Inflammatory macrophage (primary cell): Measurements from ENCODE around the gene CDH23.

Experiments used
- DNase-seq, 2 donors: peaks; one replicate each; pipeline ENCODE4 v3.0.0-alpha.2; 2020 to 2022

The CDH23 gene

DNA sequence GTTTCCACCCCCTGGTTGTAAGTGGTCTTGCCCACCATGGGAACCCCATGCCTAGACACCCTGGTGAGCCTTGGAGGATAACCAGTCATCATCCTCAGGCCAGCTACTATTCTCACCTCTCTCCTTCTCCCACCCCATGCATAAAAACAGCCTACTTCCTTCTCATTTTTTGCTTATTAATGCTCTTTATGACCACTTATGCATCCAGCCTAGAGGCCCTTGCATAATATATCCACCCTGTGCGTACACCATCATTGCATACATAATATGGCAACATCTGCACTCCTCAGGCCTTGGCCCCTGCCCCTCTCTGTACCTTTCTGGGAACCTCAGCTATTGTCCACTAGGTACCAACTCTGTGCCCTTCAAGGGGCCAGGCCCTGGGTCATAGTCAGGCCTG is 91.0 kb downstream of the CDH23 start:
- DNase-seq: peak; percentile 52 to 65

DNA sequence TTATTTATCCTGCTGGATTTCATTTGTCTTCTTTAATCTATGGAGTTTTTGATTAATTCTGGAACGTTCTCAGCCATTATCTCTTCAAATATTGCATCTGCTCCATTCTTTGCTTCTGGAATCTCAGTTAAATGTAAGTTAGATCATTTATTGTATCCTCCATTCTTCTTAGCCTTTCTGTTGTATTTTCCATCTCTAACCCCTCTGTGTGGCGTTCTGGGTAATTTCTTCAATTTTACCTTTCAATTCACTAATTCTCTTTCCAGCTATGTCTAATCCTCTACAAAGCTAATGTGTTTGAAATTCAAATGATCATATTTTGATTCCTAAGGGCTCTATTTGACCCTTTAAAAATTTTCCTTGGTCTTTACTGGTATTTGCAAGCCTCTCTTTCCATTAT is 92.4 kb downstream of the CDH23 start:
- no peak for DNase-seq

DNA sequence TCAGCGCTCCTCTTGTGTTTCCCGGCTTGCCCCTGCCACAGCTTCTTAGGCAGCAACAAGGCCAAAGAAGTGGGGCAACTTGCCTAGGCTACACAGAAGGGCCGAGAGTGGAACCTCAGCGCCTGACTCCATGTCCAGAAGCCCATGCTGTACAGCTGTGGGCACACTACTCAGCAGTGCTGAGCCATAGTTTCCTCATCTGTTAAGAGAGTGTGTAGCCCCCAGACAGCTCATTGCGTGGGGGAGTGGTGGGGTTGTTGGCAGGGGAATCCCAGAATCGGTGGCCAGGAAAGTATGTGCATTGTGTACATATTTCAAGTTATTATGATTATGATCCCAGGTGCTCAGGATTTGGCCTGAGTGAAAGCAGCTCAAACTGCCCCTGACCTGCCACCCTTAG is 96.2 kb downstream of the CDH23 start:
- DNase-seq: no peak

DNA sequence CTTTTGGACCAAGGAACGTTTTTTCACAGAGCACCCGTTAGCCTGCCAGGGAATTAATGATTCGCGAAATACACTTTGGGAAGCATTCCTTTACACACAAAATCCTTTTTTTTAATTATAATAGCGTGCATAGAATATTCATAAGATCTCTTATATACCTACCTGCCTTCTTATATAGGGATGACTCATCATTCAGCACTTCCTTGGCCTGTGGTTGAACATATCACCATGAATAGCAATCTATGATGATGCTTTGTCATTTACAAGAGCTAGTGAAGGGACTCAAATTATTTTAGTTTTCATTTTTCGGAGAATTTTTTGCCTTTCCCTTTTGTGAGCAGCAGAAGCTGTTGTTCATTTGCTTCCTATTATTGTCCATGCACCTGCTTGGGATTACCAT is 97.0 kb downstream of the CDH23 start:
- DNase-seq: no peak

DNA sequence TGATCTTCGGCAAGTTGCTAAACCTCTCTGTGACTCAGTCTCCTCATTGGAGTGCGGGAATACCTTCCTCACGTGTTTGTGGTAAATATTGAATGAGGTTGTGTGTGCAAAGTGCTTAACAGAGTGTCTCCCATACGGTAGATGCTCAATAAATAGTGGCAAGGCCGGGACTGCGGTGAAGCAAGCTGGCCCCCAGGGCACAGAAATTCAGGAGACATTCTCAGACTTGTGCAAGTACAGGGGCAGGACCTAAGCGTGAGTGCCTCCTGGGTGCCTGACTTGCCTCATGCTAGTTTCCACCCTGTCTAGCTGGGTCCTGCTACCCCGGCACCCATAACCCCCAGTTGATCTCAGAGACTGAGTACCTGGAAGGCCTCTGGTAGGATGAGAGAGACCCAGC is 97.8 kb downstream of the CDH23 start:
- no peak for DNase-seq

DNA sequence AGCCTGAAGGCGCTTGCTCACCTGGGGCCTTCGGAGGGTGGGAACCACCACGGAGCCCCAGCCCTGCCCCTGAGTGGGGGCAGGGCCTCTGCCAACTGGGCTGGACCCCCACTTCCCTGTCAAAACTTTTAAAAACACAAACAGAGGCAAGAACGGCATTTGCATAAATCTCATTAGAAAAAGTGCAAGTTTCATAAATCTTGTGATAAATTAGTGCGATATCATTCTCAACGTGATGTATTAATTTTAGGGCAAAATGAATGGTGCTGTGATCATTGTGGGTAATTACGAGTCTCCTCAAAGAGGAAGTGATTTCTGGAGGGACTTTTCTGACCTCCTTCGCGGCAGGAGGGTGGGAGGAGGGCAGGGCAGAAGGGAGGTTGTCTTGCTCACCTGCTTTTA is 98.3 kb downstream of the CDH23 start:
- peak; percentile 10 to 48 for DNase-seq

DNA sequence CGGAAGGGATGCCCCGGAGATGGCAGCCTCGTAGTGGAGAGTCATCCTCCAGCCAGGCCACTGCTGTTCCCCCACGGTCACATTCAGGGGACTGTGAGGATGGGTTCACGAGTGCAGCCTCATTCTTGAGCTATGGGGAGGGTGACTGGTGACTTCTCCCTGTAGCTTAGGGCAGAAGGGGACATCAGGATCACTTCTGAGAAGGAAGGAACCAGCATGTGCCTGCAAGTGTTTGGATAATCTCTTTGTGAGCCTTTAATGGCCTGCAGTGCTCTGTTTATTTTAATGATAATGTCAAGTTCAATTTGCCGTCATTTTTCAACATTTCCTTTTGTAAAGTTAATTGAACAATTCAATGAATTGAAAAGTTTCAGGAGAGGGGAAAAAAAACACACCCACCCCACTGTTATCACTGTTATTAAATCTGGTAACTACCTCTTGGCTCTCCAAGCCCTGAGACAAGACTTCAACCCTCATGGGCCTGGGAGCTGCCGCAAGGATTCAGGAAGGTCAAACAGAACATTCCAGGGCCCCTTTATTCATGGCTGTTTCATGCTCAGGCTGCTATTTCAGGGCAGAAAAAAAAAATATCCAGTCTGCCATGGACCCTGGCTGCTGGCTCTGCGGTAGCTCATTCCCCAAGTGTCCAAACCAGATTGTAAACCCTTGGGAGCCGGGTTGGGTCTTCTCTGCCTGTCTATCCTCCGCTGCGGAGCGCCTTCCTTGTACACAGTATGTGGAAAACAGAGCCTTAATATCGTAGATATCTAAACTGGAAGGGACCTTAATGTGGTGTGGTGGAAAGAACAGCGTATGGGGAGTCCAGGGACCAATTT is 100.4 kb downstream of the CDH23 start:
- DNase-seq: no peak

DNA sequence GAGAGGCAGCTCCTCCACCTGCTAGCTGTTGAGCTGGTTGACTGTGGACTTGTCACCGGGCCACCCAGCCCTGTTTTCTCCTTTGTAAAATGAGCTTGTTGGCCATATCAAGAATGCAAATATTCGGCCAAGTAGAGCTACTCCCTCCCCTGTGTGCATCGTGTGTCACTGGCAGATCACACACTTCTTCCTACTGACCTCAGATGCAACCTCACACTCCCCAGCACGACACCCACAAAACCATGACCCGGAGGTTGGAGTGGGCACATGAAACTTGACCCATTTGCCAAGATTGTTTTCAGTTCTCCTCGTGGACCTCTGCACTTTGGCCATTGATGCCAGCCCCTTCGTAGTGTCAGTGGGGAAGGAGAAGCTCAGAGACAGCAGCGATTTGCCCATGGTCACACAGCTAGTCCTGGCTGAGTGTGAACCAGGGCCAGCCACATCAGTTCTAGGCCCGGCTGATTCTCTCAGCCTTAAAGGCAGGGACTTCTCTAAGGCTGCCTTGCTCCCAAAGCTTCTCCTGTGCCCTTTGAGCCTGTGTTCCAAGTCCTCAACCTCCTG is 101.1 kb downstream of the CDH23 start:
- DNase-seq: peak in 1 of 2 donors; percentile 15

DNA sequence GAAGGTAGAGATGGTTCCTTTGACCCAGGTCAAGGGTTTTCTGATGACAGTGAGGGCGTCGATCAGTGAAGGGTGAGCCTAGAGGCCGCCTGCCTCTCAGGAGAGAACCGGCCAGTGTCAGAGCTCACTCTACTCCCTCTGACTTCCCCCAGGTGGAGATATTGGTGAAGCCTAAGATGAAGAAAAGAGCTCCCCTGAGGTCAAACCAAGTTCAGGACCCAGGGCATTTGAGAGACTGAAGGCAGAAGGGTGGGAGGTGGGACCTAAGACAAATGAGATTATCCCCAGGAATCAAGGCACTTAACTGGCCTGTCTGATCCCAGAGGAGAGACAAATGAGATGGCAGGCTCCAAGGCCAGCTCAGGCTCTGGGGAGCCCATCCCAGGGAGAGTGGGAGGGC is 104.7 kb downstream of the CDH23 start:
- no peak for DNase-seq

DNA sequence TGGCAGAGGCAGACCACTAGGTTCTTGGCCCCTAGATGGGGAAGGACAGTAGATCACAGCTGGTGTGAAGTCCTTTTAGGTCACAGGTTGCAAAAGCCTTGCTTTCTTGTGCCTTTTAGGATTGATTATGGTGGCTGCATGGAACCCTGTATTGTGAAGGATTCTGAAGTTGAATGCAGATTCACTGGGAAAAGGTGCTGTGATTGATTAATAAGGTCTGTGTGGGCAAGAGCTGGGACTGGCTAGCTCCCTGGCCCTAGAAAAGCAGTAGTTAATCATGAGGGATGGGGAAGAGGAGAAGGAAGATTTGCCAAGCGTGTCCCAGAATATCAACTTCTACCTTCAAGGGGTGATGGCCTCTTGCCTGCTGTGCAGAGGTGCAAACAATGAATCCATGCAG is 105.5 kb downstream of the CDH23 start:
- no peak for DNase-seq

DNA sequence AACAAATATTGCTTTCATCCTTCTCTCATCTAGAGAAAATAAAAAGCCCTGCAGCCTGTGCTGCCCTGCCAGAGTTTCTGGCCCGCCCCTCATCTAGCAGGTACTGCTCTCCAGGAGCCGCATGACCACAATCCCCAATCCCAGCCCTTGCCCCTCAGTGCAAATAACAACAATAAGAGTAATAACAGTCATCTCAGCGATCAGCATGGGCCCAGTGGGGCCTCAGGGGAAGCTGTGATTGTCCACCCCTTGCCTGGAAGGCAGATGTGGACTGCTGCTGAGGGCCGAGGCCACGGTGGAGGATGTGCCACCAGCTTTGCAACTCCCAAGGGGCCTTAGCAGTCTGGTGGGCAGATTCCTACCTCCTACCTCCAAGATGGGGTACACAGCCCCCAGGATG is 106.1 kb downstream of the CDH23 start:
- no peak for DNase-seq

DNA sequence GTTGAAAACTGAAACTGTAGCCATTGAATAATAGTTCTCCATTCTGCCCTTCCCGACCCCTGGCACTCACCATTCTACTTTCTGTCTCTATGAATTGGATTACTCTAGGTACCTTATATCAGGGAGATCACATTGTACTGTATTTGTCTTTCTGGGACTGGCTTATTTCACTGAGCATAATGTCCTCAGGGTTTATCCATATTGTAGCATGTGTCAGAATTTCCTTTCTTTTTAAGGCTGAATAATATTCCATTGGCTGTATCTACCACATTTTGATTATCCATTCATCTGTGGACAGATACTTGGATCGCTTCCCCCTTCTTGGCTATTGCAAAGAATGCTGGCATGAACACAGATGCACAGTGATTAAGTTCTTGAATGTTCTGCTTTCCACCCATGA is 107.4 kb downstream of the CDH23 start:
- no peak for DNase-seq

DNA sequence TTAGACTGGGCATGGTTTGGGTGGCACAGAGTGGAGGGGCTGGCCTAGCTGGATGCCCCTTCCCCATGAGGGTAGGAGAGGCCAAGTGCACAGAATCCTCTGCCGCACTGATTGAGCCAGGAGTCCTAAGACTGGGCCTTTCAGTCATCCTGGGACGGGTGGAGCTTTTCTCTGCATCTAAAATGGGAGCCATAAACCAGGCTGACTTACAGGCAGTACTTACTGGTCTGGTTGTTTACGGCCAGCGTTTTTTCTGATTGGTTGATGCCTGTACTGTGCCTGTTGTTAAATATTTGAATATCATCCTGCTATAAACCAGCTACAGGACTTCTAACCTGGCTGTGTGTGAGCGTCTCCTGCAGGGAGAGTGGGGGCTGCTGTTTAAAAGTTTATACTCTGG is 107.8 kb downstream of the CDH23 start:
- DNase-seq: no peak

DNA sequence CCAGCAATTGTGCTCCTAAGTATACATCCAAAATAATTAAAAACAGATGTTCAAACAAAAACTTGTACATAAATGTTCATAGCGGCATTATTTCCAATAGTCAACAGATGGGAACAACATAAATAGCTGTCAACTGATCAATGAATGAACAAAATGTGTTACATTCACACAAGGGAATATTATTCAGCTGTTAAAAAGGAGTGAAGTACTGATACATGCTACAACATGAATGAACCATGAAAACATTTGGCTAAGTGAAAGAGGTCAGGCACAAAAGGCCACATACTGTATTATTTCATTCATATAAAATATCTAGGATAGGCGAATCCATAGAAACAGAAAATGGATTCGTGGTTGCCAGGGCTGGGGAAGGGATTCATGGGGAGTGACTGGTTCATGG is 109.1 kb downstream of the CDH23 start:
- no peak for DNase-seq

DNA sequence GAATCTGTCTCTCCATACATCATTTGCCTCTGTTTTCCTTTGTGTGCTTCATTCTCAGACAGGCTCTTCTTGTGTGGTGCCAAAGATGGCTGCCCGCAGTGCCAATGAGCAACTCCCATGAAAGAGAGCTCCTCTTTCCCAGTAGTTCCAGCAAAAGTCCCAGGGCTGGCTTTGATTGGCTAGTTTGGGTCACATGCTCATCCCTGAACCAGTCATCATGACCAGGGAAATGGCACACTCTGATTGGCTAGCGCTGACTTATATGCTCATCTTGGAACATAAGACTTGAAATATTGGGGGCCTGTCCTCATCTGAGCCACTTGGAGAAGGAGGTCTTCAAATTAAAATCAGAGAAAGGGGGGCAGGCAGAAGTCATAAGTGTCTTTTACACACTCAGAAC is 112.7 kb downstream of the CDH23 start:
- DNase-seq: no peak

DNA sequence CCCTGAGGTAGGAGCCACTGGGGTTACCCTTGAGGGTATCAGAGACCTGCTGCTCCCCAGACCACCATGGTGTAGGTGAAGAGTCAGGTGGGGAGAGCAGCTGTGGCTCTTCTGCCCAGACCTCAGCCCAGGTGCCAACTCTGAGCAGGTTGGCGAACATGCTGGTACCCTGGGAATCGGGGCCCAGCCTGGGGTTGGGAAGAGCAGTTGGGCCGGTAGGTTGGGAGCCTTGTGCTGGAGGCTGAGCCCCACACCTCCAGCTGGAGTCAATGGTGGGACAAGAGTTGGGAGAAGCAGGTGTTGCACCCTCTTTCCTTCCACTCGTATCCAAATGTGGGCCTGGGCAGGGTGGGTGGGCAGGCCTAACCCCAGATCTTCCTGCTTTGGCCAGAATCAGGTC is 114.5 kb downstream of the CDH23 start:
- DNase-seq: no peak

DNA sequence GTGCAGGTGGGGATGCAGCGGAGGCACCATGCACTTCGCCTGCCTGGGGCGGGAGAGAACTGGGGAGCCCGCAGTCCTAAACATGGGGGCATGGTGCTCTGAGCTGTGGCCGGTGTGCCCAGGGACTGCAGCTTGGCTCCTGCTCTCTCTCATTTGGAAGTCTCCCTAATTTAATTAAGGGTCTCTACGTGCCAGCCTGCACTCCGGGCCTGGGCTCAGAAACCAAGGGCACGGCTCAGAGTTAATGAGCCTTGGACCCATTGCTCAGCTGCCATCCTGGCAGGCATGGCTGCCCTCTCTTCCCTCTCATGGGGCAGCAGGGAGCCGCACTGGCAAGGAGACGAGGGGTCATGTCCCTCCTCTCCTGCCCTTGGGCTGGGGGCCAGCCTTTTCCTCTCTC is 115.6 kb downstream of the CDH23 start:
- no peak for DNase-seq

DNA sequence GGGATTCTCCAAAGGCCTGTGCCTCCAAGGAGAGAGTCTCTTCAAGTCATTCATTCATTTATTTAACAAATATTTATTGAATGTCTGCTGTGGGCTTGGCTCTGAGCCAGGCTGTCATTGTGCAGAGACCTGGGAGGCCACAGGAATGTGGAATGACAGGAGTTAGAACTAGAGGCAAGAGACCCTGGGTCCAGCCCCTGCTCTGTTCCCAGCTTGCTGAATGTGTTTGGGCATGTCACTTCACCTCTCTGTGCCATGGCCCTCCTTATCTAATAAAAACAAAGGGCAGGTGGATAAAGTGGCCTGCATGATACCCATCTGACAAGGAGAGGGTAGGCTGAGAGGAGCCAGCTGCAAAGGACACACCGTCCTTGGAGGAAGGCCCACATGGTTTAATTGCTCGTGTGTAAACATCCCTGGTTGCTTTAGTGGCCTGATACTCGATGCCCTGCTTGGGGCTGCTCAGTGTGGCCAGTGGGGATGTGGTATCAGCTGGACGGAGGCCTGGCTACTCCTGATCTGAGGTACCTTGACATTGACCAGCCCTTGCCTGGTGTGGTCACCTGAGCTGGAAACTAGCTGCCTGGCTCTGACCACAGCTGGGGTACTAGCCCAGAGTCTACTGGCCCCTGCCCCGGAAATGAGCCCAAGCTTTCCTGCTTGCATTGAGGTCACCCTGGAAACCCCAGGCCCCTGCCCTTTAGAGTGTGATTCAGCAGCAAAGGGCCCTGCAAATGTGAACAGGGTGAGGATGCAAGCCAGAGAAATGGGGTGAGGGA is 116.2 kb downstream of the CDH23 start:
- DNase-seq: no peak

DNA sequence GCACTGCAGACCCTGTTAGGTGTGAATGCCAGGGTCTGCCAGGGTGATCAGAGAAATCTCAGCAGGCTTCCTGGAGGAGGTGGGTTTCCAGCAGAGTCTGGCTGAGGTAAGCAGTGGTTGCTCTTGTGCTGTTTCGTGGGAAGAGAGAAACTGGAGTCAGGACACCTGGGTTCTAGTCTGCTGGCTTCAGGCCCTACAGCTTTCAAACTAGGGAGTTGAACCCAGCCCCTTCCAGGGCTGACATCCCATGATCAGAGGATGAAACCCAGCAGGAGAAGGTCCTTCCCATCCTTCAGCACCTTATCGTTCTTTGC is 116.8 kb downstream of the CDH23 start:
- DNase-seq: no peak

DNA sequence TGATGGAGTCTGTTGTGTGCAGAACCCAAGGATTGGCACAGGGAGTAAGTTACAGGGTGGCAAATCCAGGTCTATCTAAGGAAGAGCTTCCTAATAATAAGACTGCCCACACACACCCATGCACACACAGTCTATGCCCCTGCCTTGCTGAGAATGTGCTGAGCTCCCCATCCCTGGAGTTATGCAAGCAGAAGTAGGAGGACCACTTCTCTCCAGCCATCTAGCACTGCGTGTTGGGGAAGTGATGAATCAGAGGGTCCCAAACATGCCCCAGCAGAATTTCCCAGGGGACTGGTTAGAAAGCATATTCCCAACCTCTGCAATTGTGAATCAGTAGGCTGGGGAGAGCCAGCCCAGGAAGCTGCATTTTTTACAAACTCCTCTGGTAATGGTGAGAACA is 117.2 kb downstream of the CDH23 start:
- DNase-seq: peak; percentile 44 to 50

DNA sequence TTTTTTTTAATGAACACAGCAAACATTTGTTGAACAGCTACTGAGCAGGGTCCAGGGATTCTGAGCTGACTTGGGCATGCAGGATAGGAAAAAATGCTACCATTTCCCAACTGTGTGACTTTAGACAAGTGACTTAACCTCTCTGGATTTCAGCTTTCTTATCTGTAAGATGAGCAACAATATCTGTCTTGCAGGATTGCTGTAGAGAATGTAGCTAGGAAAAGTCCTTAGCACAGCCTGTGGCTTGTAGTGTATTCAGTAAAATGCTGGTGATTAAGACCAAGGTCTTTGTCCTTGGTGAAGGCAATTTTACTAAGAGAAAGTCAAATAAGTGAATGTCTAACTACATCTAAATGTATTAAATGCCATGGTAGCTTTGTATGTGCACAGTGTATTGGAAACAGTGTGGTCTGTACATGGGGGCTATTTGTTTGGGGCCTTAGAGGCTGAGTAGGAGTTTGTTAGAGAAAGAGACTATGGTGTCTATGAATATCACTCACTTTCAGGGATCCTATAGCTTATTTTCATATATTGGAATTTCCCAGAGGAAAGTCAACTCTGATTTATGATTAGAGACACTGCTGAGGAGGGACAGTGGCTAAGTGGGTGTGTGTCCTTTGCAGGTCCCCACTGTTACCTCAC is 118.9 kb downstream of the CDH23 start:
- DNase-seq: no peak

DNA sequence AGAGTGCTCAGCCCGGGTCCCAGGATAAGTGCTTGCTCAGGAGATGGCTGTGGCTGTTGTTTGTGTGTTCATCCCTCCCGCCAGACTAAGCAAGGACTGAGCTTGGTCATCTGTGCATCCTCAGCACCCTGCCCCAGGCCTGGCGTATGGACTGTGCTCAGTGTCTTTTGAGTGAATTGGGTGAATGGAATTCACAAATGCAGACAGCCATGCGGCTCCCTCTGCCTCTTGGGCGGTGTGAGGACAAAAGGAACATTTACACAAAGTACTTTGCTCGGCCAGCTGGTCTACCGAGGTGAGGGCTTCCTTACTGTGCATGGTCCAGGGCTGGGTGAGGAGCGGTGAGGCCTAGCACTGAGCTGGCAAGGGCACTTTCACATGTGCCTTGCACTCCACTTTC is 120.2 kb downstream of the CDH23 start:
- DNase-seq: no peak

DNA sequence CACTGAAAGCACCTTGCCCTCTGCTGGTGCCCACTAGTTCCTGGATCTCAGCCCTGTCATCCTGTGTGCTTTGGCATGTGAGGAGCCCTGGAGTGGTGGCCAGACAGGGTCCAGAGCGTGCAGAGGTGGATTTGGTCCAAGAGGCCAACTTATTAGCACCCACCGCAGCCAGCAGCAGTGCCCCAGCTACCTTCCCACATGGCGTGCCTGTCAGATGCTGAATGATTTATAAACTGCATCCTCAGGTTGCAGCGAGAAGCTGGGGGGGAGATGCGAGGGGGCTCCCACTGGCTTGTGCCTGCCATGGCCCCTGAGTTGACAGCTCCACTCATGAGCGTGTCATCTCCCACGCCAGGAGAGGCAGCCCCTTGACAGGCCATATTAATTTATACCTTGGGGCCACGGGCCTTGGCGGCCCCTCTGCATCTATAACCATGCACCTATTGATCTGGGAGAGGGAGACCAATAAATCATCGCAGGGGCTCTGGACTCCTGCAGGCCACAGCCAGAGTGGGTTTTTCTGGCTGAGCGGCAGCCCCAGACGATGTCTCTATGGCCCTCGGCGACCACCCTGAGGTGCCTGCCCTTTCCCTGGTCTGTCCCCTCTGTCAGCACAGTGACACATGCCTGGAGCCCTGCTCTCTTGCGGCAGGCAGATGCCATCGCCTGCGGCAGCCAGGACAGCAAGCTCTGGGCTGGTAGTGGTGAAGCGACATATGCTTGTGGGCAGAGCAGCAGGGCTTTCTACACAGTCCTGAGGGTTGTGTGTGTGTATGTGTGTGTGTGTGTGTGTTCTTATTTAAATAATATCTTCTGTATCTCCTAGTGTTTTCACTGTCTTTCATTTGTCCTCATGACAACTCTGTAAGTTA is 120.8 kb downstream of the CDH23 start:
- DNase-seq: no peak
